ENCODE measurements around the gene TMEM138. TPM values are rescaled to one million over a fixed set of nuclear protein-coding genes. Genes with fewer than 3 reads are reported as not detected.

TMEM138 gene
- total RNA-seq, 4 donors from 2014 or later, result 9.4 to 18.4 (median 13.9) TPM

DNA sequence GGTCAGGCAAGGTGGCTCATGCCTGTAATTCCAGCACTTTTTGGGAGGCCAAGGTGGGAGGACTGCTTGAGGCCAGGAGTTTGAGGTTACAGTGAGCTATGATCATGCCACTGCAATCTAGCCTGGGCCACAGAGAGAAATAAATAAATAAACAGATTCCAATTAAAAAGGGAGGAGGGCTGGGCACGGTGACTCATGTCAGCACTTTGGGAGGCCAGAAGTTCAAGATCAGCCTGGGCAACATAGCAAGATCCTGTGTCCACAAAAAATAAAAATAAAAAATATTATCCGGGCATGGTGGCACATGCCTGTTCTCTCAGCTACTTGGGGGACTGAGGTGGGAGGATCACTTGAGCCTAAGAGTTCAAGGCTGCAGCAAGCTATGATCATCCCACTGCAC is 8.0 kb upstream of the TMEM138 start:
- intact Hi-C loops (cut with DNase I; ENCODE audit: low total_unique reads) (no loop called here), in situ Hi-C loops (cut with MboI; ENCODE audit: low sequenced_read_pairs in 4 of 4) (no loop called here)
- H3K4me3 ChIP-seq, result no peak overlapping the region
- H3K4me1 ChIP-seq, result no peaks in the 10 kb centered on the region
- TF ChIP-seq, protein P1, sequence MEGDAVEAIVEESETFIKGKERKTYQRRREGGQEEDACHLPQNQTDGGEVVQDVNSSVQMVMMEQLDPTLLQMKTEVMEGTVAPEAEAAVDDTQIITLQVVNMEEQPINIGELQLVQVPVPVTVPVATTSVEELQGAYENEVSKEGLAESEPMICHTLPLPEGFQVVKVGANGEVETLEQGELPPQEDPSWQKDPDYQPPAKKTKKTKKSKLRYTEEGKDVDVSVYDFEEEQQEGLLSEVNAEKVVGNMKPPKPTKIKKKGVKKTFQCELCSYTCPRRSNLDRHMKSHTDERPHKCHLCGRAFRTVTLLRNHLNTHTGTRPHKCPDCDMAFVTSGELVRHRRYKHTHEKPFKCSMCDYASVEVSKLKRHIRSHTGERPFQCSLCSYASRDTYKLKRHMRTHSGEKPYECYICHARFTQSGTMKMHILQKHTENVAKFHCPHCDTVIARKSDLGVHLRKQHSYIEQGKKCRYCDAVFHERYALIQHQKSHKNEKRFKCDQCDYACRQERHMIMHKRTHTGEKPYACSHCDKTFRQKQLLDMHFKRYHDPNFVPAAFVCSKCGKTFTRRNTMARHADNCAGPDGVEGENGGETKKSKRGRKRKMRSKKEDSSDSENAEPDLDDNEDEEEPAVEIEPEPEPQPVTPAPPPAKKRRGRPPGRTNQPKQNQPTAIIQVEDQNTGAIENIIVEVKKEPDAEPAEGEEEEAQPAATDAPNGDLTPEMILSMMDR (IDR thresholded peaks at IDR 0.05 in 4 of 5, conservative IDR thresholded peaks at IDR 0.05 in 1 of 5), result no peak
- no peak for TF ChIP-seq POLR2A (IDR thresholded peaks at IDR 0.05)
- H3K36me3 ChIP-seq, result peaks cover 0 to 43% of the 10 kb centered on the region in 2 donors
- no peaks in the 10 kb centered on the region for H3K27me3 ChIP-seq
- no peak overlapping the region for H3K27ac ChIP-seq
- DNase-seq (no peak), ATAC-seq (no peak)
- H3K9me3 ChIP-seq, result no peaks in the 10 kb centered on the region

DNA sequence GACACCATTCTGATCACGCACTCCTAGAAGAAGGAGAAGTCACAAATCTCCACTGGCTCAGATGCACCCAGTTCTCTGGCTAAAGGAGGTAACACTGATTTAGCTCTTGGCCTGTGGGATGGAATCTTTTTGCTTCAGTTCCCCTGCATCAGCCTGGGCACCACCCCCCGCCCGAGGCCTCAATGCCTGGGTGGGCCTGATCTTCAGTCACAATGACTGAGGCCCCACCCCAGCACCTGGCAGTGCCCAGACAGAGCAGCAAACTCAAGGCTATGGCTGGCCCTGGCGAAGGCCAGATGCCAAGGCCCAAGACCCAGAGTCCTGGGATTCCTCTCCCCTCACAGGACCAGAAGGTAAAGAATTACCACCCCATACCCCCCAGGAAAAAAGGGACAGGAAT is 5.5 kb upstream of the TMEM138 start:
- no peak for DNase-seq
- Histone ChIP-seq H3K4me3 (no peak overlapping the region), H3K9me3 (no peaks in the 10 kb centered on the region), H3K36me3 (peaks cover 0 to 21% of the 10 kb centered on the region in 2 donors), H3K27ac (no peak overlapping the region), H3K4me1 (peaks cover 15 to 18% of the 10 kb centered on the region in 2 donors), H3K27me3 (no peaks in the 10 kb centered on the region)
- in situ Hi-C loops (cut with MboI; ENCODE audit: low sequenced_read_pairs in 4 of 4) (no loop called here), intact Hi-C loops (cut with DNase I; ENCODE audit: low total_unique reads) (no loop called here)
- TF ChIP-seq POLR2A (IDR thresholded peaks at IDR 0.05), result no peak
- TF ChIP-seq, protein P1 (IDR thresholded peaks at IDR 0.05 in 4 of 5, conservative IDR thresholded peaks at IDR 0.05 in 1 of 5), result no peak
- no peak for ATAC-seq

DNA sequence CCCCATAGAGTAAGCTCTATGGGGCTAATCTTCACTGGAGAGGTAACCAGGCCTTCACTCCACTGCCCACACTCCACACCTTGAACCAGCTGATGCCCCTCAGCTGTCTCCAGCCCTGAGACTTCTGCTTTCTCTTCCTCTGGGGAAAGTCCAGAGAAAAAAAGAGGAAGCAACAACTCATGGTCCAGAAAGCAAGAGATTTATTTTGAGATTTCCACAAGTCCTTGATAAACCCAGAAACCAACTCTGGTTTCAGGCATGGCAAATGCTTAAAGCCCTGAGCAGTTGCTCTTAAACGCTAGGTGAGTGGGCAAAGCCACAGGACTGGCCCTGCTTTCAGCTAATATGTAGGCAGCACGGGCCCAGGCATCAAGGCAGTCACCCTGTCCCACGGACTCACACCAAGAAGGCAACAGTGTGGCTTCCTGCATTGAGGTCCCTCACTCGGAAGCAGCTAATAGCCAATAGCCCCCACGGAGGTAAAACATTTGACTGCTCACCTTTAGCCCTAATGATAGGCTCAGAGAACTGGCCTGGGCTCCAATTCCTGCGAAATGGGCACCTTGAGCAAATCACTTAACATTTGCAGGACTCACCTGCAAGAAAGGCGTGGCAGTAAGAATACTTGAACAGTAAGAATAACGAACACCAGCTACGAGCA is 4.8 kb upstream of the TMEM138 start:
- no peak for DNase-seq
- no peak overlapping the region for H3K27ac ChIP-seq
- ATAC-seq, result no peak
- peaks cover 15 to 18% of the 10 kb centered on the region in 2 donors for H3K4me1 ChIP-seq
- intact Hi-C loops (cut with DNase I; ENCODE audit: low total_unique reads), result no loop called here
- H3K36me3 ChIP-seq, result peaks cover 0 to 14% of the 10 kb centered on the region in 2 donors
- in situ Hi-C loops (cut with MboI; ENCODE audit: low sequenced_read_pairs in 4 of 4), result no loop called here
- H3K9me3 ChIP-seq, result no peaks in the 10 kb centered on the region
- no peak overlapping the region for H3K4me3 ChIP-seq
- TF ChIP-seq, protein P1 (IDR thresholded peaks at IDR 0.05 in 4 of 5, conservative IDR thresholded peaks at IDR 0.05 in 1 of 5), result no peak
- no peak for TF ChIP-seq POLR2A (IDR thresholded peaks at IDR 0.05)
- H3K27me3 ChIP-seq, result no peaks in the 10 kb centered on the region

DNA sequence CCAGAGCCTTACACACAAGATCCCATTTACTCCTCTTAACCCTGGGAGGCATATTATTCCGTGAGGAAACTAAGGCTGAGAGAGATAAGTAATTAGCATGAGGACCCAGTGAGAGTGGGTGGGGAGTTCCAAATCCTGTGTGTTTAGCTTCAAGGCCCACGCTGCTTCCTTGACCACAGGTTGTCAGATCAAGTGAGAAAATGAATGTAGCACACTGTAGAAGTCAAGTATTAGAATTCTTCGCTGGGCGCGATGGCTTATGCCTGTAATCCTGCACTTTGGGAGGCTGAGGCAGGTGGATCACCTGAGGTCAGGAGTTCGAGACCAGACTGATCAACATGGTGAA is 4.3 kb upstream of the TMEM138 start:
- Histone ChIP-seq H3K27me3 (no peaks in the 10 kb centered on the region), H3K4me3 (no peak overlapping the region), H3K36me3 (peaks cover 0 to 9% of the 10 kb centered on the region in 2 donors), H3K27ac (no peak overlapping the region), H3K4me1 (peaks cover 15 to 20% of the 10 kb centered on the region in 2 donors), H3K9me3 (no peaks in the 10 kb centered on the region)
- no peak for DNase-seq
- in situ Hi-C loops (cut with MboI; ENCODE audit: low sequenced_read_pairs in 4 of 4), result no loop called here
- intact Hi-C loops (cut with DNase I; ENCODE audit: low total_unique reads), result no loop called here
- TF ChIP-seq POLR2A (IDR thresholded peaks at IDR 0.05), result no peak
- TF ChIP-seq, protein P1 (IDR thresholded peaks at IDR 0.05 in 4 of 5, conservative IDR thresholded peaks at IDR 0.05 in 1 of 5), result no peak
- ATAC-seq, result no peak

DNA sequence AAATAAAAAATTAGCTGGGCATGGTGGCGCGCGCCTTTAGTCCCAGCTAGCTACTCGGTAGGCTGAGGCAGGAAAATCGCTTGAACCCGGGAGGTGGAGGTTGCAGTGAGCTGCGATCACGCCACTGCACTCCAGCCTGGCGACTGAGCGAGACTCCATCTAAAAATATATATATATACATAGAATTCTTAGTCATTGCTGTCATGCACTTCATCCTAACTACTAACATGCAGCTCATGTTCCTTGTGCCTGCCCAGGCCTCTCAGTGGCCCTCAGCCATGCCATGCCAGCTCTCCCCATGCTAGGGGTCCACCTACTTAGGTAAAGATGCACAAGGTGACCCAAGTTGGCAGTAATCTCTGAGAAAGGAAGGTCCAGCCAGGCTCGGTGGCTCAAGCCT is 3.6 kb upstream of the TMEM138 start:
- peaks cover 0 to 3% of the 10 kb centered on the region in 2 donors for H3K36me3 ChIP-seq
- H3K27me3 ChIP-seq, result no peaks in the 10 kb centered on the region
- no peak for DNase-seq
- no peak overlapping the region for H3K4me3 ChIP-seq
- in situ Hi-C loops (cut with MboI; ENCODE audit: low sequenced_read_pairs in 4 of 4) (no loop called here), intact Hi-C loops (cut with DNase I; ENCODE audit: low total_unique reads) (no loop called here)
- H3K9me3 ChIP-seq, result no peaks in the 10 kb centered on the region
- H3K4me1 ChIP-seq, result peaks cover 22 to 27% of the 10 kb centered on the region in 2 donors
- peak overlapping the region in 1 of 4 donors; percentile 81 for H3K27ac ChIP-seq
- TF ChIP-seq POLR2A (IDR thresholded peaks at IDR 0.05), result no peak
- TF ChIP-seq, protein P1 (IDR thresholded peaks at IDR 0.05 in 4 of 5, conservative IDR thresholded peaks at IDR 0.05 in 1 of 5), result no peak
- no peak for ATAC-seq

Data from gastrocnemius medialis (tissue), 4 donors.